NCI-H1694 (cell line): ENCODE data around the gene SLC25A19.

ENCODE experiments used
- DNase-seq: peaks from one replicate; lab custom pipeline; 2025; lab: John Stamatoyannopoulos, UW

SLC25A19 gene

GRCh38 chr17:75289115-75289831 is at the start of gene SLC25A19:
TSS of gene SLC25A19 (minus strand) at chr17:75289433. CDS start at chr17:75286764, 2,669 bp downstream.
- DNase-seq, result peak; percentile 96

DNA sequence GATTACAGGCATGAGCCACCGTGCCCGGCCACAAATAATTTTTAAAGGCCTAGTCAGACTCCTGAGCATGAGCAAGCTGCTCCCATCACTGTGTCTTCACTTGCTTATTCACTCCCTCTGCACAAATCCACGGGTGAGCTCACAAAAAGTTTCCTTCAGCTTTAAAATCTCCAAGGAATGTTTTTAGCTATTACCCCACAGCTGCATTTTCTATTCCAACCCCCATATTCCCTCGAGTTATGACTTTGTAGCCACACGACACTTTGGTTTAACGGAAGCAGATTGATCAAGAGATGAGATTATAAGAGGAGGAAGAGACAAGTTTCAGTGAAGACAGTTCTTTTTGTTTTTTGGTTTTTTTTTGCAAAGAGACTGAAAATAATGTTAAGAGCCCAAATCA is 49.1 kb upstream of the SLC25A19 start:
- no peak for DNase-seq

- DNase-seq, result no peak
These were observed 46.1 kb upstream of the SLC25A19 start for GRCh38 chr17:75335315-75335714.

- no peak for DNase-seq
These were observed 45.5 kb upstream of the SLC25A19 start for GRCh38 chr17:75334723-75335122.

DNA sequence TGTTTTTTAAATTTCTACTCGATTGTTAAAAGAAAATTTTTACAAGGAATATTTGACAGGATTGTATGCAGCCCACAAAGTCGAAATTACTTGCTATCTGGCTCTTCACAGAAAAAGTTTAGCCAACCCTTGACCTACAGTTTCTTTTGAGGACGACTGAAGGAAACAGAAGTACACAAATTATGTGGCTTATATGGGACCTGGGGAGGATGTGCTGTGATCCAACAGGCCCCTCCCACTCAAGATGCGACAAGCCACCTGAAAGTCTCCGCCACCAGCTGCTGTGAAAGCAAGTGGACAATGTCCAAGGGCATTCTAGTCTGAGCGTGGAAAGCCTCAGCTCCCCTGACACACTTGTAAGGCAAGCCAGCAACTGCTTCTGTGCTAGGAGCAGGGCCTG is 42.4 kb upstream of the SLC25A19 start:
- DNase-seq, result no peak

GRCh38 chr17:75327757-75328156 is 38.5 kb upstream of the SLC25A19 start:
- no peak for DNase-seq

DNA sequence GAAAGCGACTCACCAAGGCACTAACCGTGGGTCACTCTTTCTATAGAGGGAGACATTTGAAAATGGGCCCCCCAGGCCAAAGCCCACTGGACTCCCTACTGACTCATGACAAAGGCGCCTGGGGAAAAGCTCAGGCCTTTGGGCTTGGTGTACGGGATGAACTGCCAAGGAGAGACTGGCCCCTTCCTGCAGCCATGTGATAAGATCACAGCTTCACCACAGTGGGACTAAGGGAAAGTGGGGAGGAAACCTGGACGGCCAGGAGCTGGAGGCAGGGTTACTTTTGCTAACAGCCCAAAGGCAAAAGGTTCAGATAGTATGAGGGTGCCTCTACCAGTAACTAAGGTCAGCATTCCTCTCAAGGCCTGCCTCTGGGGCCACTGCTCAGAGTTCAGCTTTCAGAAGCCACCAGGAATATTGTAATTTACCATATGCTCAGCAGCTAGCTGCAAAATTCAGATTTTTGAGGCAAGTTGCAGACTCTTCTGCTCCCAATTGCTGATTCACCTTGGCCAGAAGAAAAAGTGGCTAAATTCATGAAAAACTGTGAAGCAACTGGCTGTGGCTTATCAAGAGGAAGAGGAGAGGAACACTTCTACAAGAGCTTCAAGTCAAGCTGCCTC is 37.1 kb upstream of the SLC25A19 start:
- no peak for DNase-seq

GRCh38 chr17:75325827-75326225 is 36.6 kb upstream of the SLC25A19 start:
- DNase-seq, result no peak

GRCh38 chr17:75325348-75325747 is 36.1 kb upstream of the SLC25A19 start:
- DNase-seq, result no peak

- no peak for DNase-seq
These were observed 32.3 kb upstream of the SLC25A19 start for GRCh38 chr17:75321506-75321905.

GRCh38 chr17:75319904-75320691 is 30.9 kb upstream of the SLC25A19 start:
- no peak for DNase-seq

GRCh38 chr17:75318615-75319222 is 29.5 kb upstream of the SLC25A19 start:
- DNase-seq, result no peak

- DNase-seq, result no peak
These were observed 29.0 kb upstream of the SLC25A19 start for GRCh38 chr17:75318211-75318610.

- no peak for DNase-seq
These were observed 28.4 kb upstream of the SLC25A19 start for GRCh38 chr17:75317671-75318070.

DNA sequence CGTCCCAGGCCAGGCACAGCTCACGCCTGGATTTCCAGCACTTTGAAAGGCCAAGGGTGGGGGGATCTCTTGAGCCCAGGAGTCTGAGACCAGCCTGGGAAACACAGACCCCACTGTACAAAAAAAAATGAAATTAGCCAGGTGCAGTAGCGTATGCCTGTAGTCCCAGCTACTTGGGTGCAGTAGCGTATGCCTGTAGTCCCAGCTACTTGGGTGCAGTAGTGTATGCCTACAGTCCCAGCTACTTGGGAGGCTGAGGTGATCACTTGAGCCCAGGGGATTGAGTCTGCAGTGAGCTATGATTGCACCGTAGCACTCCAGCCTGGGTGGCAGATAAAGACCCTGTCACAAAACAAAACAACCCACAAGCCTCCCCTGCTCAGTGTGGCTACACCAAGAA is 27.0 kb upstream of the SLC25A19 start:
- DNase-seq, result no peak

DNA sequence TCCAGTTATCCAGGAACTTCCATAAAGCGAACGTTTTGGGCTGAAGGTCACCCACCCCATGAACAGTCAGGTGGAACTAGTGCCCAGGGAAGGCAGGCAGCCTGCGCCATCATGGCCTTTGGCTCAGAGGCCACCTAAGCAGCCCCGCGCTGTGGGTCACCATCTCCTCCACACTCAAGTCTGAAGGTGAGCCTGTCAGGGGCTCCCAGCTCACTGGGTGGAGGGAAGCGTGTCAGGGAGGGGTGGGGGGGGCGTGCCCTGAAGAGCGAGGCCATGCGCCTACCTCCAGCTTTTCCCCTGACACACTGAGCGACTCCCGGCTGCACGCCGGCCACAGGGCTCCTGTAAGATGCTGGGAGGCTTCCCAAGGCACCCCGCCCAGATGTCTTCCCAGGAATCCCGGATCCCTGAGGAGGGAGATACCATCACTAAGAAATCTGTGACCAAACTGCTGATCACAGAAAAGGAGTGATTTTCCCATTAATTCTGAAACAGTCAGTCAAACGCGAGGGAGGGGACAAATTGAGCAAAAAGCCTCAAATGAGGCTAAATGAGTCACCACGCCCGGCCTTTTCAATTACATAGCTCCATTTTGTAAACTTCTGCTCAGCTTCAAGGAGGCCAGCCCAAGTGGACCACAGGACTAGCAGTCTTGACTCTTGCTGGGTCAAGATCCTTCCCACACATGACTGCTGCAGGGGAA is 26.5 kb upstream of the SLC25A19 start:
- DNase-seq, result no peak

- no peak for DNase-seq
These were observed 24.8 kb upstream of the SLC25A19 start for GRCh38 chr17:75313941-75314551.

- no peak for DNase-seq
These were observed 19.7 kb upstream of the SLC25A19 start for GRCh38 chr17:75308732-75309629.

- DNase-seq, result no peak
These were observed 18.9 kb upstream of the SLC25A19 start for GRCh38 chr17:75307957-75308731.
